Testis (tissue), 2 donors: Measurements from ENCODE around the gene GUCA2A.

Experiments used
- POLR2A ChIP-seq: fragments of 450-650 bp; IDR thresholded peaks from one replicate; pipeline ENCODE4 v1.6.1; 2017; ENCODE audit warnings: antibody characterized with exemption, mild to moderate bottlenecking, moderate library complexity
- TF ChIP-seq, protein P1 (sequence below), 3 experiments: fragments of 450-650 bp in 2 of 3; fragments of 200-600 bp in 1 of 3; sonication (generic) in 1 of 3; IDR thresholded peaks; one replicate each; pipeline ENCODE4 v1.5.1; 2016 to 2019; ENCODE audit warnings: antibody characterized with exemption in 3 of 3, mild to moderate bottlenecking in 2 of 3, moderate library complexity in 1 of 3

DNA sequence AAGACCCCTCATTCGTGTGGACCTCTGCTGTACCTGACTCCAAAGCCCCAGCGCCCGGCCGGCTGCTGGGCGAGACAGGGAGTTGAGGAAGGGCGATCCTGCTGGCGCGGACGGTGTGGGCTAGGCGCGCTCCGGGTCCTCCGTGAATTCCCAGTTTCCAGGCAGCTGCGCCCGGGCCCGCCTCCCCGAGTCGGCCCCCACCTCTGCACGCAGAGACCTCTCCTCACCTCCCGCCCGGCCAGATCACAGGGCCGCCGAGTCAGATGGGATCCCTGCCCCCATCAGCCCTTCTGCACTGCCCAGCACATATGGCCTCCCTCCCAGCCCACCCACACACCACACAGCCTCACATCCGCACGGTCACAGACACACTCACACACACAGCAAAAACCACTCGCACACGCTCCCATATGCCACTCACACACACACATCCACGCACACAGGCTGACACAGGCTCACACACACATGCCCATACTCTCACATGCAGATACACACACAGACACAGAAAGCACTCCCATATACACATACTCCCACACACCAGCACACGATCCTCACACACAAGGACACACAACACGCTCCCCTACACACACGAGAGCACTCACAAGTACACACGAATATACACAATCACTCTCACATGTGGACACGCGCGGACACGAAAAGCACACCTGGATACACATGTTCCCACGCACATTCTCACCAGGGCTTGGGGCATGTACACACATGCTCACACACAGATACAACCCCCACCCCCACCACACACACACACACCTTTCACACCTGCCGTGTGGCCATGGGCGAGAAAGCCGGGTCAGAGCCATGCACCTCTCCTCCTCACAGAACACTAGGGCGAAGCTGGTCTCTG lies 18.6 kb downstream of the GUCA2A start:
- TF ChIP-seq, protein P1, sequence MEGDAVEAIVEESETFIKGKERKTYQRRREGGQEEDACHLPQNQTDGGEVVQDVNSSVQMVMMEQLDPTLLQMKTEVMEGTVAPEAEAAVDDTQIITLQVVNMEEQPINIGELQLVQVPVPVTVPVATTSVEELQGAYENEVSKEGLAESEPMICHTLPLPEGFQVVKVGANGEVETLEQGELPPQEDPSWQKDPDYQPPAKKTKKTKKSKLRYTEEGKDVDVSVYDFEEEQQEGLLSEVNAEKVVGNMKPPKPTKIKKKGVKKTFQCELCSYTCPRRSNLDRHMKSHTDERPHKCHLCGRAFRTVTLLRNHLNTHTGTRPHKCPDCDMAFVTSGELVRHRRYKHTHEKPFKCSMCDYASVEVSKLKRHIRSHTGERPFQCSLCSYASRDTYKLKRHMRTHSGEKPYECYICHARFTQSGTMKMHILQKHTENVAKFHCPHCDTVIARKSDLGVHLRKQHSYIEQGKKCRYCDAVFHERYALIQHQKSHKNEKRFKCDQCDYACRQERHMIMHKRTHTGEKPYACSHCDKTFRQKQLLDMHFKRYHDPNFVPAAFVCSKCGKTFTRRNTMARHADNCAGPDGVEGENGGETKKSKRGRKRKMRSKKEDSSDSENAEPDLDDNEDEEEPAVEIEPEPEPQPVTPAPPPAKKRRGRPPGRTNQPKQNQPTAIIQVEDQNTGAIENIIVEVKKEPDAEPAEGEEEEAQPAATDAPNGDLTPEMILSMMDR (IDR thresholded peaks at IDR 0.05), result no peak
- TF ChIP-seq POLR2A, result no peak
